GOT3 (cell line): ENCODE results near the gene PLA2R1.

ENCODE experiments used
- DNase-seq: peaks from one replicate; lab custom pipeline; 2025; ENCODE audit warnings: mixed read lengths; lab: John Stamatoyannopoulos, UW

The PLA2R1 gene

DNA sequence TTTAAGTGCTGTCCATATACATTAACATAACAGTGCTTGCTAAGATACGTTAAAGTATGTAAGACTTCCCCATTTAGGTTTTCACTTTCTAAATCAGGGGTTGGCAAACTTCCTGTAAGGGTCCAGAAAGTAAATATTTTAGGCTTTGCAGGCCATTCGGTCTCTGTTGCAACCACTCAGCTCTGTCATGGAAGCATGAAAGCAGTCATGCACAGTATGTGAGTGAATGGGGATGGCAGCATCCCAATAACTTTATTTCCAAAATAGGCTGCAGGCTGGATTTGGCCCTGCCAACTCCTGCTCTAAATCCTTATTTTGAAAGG lies 128.7 kb downstream of the PLA2R1 start:
- no peak for DNase-seq

DNA sequence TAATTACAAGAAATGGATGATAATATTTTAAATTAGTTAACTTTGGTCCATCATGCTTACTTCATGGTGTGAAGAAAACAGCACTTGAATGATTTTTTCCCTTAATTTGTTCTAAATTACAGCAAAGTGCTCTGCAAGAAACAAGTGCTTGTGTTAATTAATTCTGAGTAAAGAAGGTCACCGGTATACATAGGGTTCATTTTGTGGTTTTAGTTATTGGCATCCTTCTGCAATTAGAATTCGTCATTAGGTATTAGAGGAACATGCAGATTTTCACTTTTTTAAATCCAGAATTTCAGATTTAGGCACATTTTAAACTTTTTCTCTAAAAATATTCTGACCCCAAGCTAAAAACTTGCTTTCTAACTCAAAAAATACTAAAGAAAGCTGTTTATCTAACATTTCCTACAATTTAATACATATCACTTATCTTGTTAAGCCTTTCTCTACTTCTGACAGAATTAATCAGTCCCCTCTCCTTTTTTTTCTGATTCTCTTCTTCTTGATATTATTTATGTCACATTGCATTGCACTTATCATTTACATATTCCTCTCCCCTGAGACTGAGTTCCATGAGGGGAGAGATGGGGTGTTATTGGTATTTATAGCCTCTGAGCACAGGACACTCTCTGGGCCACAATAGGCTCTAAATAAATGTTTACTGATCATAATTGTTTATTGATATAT lies 129.2 kb downstream of the PLA2R1 start:
- DNase-seq, result no peak

DNA sequence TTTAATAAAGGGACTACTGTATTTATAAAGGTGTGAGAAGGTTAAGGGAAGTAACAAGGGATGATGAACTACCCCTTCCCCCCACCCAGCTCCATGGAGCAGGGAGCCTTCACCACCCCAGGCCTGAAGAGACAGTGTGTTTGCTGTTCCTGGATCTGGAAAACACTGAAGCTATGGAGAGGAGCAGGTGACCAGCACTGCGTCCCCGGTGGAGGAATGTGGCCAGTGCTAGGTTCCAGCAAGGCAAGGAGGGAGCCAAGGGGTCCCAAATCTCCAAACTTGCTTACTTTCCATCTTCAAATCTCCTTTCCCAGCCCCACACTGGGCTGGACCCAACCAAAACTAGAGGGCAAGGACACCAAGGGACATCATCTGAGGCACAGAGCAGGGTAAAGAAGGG lies 135.7 kb downstream of the PLA2R1 start:
- DNase-seq, result no peak

GRCh38 chr2:159925975-159926374 lies 136.4 kb downstream of the PLA2R1 start:
- no peak for DNase-seq

DNA sequence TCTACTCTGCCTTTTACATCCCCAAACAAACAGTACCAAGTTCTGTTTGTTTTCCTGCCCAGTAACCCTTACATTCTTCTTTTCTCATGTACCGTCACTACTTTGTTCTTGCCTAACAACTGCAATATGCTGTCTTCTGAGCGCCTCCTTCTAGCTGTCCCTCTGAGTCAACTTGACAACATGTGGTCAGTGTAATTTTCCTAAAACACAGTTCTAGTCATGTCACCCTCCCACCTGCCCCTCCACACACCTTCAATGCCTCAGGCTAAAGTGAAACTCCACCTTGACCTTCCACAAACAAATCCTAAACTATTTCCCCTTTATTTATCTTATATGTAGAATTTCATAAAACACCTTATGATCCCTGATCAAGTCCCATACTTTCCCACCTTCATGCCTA lies 139.9 kb downstream of the PLA2R1 start:
- no peak for DNase-seq

- peak; percentile 8 for DNase-seq
These were observed 140.5 kb downstream of the PLA2R1 start for GRCh38 chr2:159921752-159922404.

DNA sequence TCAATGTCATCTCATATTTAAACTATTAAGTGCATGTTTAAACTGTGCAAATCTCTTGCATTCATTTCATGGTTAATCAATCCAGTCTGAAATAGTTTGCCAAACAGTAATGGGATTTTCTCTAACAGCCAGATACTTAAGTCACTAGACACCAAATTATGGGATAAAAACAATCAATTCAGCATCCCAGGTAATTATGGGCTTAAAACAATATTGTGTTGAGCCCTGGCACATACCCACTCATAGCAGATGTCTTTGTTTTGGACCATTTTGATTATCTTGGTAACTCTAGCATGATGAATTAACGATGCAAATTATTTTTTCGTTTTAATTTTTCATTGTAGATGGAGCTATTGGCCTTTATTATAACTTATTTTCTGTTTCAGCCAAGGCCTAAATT lies 145.9 kb downstream of the PLA2R1 start:
- no peak for DNase-seq

DNA sequence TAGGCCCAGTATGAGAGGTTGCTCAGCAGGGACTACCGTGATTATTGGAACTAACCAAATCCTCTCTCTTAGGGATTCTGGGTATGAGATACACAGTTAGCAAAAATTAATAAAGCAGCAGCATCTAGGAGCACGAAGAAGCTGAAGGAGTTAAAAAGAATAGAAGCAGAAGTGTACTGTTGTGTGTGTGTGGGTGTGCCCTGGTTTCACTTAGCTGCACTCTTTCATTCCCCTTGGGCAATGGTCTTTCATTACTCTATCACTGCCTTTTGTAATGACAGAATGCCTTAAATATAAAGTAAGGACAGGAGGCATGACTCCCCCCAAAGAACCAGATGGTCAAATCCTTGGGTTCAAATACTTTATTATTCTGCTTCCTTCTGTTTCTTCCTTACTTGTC lies 148.5 kb downstream of the PLA2R1 start:
- no peak for DNase-seq

DNA sequence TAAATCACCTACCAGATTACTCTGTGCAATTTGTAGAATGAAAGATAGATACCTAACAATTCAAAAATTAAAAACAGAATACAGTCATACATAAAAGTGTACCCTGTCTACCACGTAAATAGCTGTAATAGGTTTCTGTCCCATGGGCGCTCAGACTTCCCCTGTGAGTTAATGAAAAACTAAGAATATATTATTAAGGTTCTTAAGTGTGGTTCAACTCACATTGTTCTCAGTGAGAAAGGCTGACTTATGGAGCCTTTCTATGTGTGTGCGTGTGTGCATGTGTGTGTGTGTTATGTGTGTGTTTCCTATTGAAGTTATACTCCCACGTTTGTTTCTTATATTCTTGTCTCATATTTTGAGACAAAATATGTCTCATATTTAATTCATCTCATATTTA lies 149.8 kb downstream of the PLA2R1 start:
- DNase-seq, result no peak

- no peak for DNase-seq
These were observed 151.5 kb downstream of the PLA2R1 start for GRCh38 chr2:159910951-159911350.

- DNase-seq, result no peak
These were observed 153.8 kb downstream of the PLA2R1 start for GRCh38 chr2:159908623-159909022.

- no peak for DNase-seq
These were observed 154.5 kb downstream of the PLA2R1 start for GRCh38 chr2:159907909-159908308.

GRCh38 chr2:159905926-159906714 lies 156.3 kb downstream of the PLA2R1 start:
- no peak for DNase-seq

DNA sequence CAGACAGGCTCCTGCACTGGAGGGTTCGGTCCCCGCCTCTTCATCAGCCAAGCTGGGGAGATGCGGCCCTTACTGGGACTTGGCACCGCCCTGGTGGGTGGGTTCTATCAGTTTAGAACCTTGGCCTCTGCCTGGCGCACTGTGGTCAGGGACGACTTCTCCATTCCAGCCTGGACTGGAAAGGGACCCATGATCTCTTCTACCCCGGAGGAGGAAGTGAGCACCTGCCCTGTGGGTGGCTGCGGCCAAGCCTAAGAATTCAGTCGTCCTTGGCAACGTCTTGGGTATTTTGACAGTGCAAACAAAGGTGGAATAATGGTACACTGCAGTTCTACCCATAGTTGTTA lies 157.5 kb downstream of the PLA2R1 start:
- no peak for DNase-seq

DNA sequence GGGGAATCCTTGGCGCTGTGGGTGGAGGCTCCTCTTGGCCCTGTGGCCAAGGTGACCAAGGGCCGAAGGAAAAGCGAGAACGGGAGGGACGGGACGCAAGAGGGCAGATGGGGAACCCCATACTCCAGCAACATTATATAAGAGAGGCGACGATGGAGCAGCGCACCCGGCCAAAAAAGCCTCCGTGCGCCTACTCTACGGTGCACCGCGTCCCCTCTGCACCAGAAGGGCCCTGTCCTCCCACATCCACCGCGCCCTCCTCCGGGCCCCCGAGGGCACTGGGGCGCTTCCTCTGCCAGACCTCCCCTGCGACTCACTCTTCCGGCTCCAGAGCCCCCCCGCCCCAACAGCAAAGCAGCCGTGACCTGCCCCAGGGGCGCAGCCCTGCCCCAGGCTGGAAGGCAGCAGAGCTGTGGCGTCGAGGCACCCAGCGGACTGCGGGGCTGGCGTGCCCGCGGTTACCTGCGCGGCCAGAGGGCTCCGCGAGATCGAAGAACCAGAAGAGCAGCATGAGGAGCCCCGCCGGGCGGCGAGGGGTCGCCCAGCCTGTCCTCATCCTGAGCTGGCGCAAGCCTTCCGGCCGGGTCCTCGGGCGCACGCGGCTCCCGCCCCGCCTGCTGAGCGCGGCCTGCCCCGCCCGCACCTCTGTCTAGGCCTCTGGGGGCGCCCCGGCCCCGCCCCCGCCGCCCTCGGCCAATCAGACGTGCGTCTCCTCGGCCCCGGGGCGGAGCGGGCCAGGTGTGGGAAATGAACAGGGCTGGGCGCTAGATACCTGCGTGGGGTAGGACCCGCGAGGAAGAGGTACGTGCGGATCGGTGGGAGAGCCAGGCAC lies 158.1 kb downstream of the PLA2R1 start, which contains the start of gene LY75:
Gene LY75 (minus strand): TSS at position 630 of the 832 bp plus-strand sequence.
- DNase-seq, result no peak

DNA sequence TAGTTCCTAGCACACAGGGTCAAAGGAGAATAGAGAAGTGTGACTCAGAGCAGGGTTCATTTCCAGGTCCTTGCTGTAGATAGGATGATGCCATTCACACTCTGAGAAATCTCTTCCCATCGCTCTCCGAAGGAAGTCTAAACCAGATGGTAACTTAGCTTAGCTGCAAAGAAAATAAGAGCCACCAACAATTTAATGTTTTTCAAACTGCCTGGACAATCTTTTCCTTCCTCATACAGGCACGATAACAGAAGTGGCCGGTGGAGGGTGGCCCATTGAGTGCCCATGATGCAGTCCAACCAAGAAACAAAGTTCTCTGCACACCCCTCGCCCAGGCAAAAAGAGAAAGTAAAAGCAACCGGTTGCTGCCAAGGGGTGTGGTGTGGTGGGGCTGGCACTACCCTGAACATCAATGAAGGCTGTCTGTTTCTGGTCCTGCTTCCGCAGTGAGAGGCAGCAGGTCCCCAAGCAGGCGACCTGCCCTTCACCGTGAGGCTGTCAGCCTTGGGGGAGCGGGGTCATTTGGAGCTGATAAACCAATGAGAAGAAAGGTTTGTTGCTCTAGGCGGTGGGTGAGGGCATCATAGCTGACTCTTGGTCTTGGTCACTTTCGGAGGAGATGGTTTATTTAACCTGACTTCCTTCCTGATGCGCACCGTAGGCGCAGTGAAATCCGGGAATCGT lies 158.8 kb downstream of the PLA2R1 start:
- no peak for DNase-seq

GRCh38 chr2:159902722-159903121 lies 159.7 kb downstream of the PLA2R1 start:
- DNase-seq, result no peak

- DNase-seq, result no peak
These were observed 162.1 kb downstream of the PLA2R1 start for GRCh38 chr2:159900343-159900742.

- no peak for DNase-seq
These were observed 164.0 kb downstream of the PLA2R1 start for GRCh38 chr2:159898441-159898840.

GRCh38 chr2:159897720-159898119 lies 164.7 kb downstream of the PLA2R1 start:
- no peak for DNase-seq

- no peak for DNase-seq
These were observed 165.3 kb downstream of the PLA2R1 start for GRCh38 chr2:159897081-159897480.
